K562 (cell line): ENCODE measurements around the gene CTNNA3.

Source experiments
- KDM4B ChIP-seq, 2 experiments: fragments of 450-650 bp in 1 of 2; sonication (generic) in 1 of 2; IDR thresholded peaks; 2 replicates each; pipeline ENCODE4 v1.6.1; 2016 to 2017; ENCODE audit warnings: borderline replicate concordance in 2 of 2, antibody characterized with exemption in 1 of 2, low read depth in 1 of 2, mild to moderate bottlenecking in 1 of 2
- KDM5B ChIP-seq: fragments of 200-600 bp; sonication (generic); IDR thresholded peaks from 2 replicates; pipeline ENCODE4 v1.6.1; 2012; ENCODE audit warnings: low read depth, mild to moderate bottlenecking, moderate library complexity, low read length, control low read depth, inconsistent platforms; ENCODE audit not compliant: insufficient replicate concordance
- MXI1 ChIP-seq: IDR thresholded peaks from 2 replicates; pipeline ENCODE4 v1.6.1; 2011; ENCODE audit warnings: low read depth, mild to moderate bottlenecking, improper control_type of control experiment, low read length
- POLR2AphosphoS5 ChIP-seq: IDR thresholded peaks from 2 replicates; pipeline ENCODE4 v1.6.1; 2011; ENCODE audit warnings: mild to moderate bottlenecking, low read depth, low read length, moderate library complexity; ENCODE audit not compliant: control insufficient read depth, insufficient read depth
- SMARCB1 ChIP-seq: IDR thresholded peaks from 2 replicates; pipeline ENCODE4 v1.6.1; 2011; ENCODE audit warnings: improper control_type of control experiment, low read depth; ENCODE audit not compliant: insufficient read length
- TOE1 ChIP-seq, 2 experiments: fragments of 450-650 bp in 1 of 2; sonication (generic) in 1 of 2; formaldehyde crosslinking in 1 of 2; IDR thresholded peaks; 2 replicates each; pipeline versions ENCODE4 v1.7.1 to v1.8.0; 2016 to 2022; ENCODE audit warnings: borderline replicate concordance in 2 of 2, mild to moderate bottlenecking in 2 of 2, antibody characterized with exemption in 1 of 2, inconsistent platforms in 1 of 2, low read depth in 1 of 2, missing genetic modification reagents in 1 of 2, moderate library complexity in 1 of 2
- ZNF175 ChIP-seq: fragments of 200-800 bp; sonication (Bioruptor generic); IDR thresholded peaks from 2 replicates; pipeline ENCODE4 v1.6.1; 2016; ENCODE audit warnings: low read depth, mild to moderate bottlenecking, missing genetic modification characterization, missing compliant biosample characterization
- TF ChIP-seq, protein P1 (sequence below), 3 experiments: IDR thresholded peaks in 2 of 3; conservative IDR thresholded peaks in 1 of 3; 2 replicates each; pipeline ENCODE4 v1.5.1; 2011 to 2012; ENCODE audit warnings: low read length in 3 of 3, mild to moderate bottlenecking in 3 of 3, control low read depth in 2 of 3, improper control_type of control experiment in 1 of 3, inconsistent platforms in 1 of 3, low read depth in 1 of 3, mixed read lengths in 1 of 3, moderate library complexity in 1 of 3; ENCODE audit not compliant: insufficient read depth in 2 of 3
- TF ChIP-seq, protein P2 (sequence below): sonication (generic); formaldehyde crosslinking; IDR thresholded peaks from 2 replicates; pipeline ENCODE4 v1.8.1; 2022; ENCODE audit warnings: missing genetic modification reagents
- TF ChIP-seq, protein P3 (sequence below): fragments of 250-450 bp; sonication (Bioruptor Pico); IDR thresholded peaks from 2 replicates; pipeline ENCODE4 v1.4.0; 2020; ENCODE audit warnings: mild to moderate bottlenecking

DNA sequence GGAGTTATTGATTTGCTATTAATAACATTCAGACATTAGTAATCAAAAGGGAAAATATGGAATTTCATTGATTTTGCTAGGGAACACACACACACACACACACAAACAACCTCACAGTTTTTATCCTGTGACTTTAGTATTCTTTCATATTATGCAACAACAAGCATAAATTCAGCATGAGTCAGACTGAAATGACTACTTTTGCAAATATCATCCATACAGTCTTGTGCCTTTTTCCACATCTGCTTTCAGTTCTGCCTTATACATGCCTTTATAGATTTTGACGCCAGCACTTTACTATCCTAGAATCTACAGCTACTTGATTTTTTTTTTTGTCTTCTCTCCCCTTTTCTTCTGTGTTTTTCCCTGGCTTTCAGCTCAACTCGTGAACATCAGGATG lies 1745.9 kb downstream of the CTNNA3 start:
- no peak for TF ChIP-seq MXI1
- TF ChIP-seq KDM4B (IDR thresholded peaks at IDR 0.05; ENCODE audit: borderline replicate concordance in 2 of 2, low read depth in 1 of 2), result no peak
- no peak for TF ChIP-seq KDM5B
- TF ChIP-seq, protein P1, sequence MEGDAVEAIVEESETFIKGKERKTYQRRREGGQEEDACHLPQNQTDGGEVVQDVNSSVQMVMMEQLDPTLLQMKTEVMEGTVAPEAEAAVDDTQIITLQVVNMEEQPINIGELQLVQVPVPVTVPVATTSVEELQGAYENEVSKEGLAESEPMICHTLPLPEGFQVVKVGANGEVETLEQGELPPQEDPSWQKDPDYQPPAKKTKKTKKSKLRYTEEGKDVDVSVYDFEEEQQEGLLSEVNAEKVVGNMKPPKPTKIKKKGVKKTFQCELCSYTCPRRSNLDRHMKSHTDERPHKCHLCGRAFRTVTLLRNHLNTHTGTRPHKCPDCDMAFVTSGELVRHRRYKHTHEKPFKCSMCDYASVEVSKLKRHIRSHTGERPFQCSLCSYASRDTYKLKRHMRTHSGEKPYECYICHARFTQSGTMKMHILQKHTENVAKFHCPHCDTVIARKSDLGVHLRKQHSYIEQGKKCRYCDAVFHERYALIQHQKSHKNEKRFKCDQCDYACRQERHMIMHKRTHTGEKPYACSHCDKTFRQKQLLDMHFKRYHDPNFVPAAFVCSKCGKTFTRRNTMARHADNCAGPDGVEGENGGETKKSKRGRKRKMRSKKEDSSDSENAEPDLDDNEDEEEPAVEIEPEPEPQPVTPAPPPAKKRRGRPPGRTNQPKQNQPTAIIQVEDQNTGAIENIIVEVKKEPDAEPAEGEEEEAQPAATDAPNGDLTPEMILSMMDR (IDR thresholded peaks at IDR 0.05 in 2 of 3, conservative IDR thresholded peaks at IDR 0.05 in 1 of 3; ENCODE audit: insufficient read depth in 2 of 3, low read depth in 1 of 3, low read length in 3 of 3), result no peak
- TF ChIP-seq, protein P2, sequence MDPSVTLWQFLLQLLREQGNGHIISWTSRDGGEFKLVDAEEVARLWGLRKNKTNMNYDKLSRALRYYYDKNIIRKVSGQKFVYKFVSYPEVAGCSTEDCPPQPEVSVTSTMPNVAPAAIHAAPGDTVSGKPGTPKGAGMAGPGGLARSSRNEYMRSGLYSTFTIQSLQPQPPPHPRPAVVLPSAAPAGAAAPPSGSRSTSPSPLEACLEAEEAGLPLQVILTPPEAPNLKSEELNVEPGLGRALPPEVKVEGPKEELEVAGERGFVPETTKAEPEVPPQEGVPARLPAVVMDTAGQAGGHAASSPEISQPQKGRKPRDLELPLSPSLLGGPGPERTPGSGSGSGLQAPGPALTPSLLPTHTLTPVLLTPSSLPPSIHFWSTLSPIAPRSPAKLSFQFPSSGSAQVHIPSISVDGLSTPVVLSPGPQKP (CRISPR knock-in tag), result no peak
- TF ChIP-seq SMARCB1, result no peak
- TF ChIP-seq POLR2AphosphoS5, result no peak
- no peak for TF ChIP-seq TOE1 (IDR thresholded peaks at IDR 0.05; ENCODE audit: borderline replicate concordance)
- no peak for TF ChIP-seq TOE1 (CRISPR knock-in tag; IDR thresholded peaks at IDR 0.05; ENCODE audit: borderline replicate concordance, low read depth)
- TF ChIP-seq, protein P3, sequence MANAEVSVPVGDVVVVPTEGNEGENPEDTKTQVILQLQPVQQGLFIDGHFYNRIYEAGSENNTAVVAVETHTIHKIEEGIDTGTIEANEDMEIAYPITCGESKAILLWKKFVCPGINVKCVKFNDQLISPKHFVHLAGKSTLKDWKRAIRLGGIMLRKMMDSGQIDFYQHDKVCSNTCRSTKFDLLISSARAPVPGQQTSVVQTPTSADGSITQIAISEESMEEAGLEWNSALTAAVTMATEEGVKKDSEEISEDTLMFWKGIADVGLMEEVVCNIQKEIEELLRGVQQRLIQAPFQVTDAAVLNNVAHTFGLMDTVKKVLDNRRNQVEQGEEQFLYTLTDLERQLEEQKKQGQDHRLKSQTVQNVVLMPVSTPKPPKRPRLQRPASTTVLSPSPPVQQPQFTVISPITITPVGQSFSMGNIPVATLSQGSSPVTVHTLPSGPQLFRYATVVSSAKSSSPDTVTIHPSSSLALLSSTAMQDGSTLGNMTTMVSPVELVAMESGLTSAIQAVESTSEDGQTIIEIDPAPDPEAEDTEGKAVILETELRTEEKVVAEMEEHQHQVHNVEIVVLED, result no peak
- no peak for TF ChIP-seq ZNF175
